ENCODE results near the gene CWF19L1. TPM values are rescaled to one million over a fixed set of nuclear protein-coding genes. Genes with fewer than 3 reads are reported as not detected.

CWF19L1 gene
- total RNA-seq, 2 experiments from 2014 or later: 40.6 to 42.5 TPM

DNA sequence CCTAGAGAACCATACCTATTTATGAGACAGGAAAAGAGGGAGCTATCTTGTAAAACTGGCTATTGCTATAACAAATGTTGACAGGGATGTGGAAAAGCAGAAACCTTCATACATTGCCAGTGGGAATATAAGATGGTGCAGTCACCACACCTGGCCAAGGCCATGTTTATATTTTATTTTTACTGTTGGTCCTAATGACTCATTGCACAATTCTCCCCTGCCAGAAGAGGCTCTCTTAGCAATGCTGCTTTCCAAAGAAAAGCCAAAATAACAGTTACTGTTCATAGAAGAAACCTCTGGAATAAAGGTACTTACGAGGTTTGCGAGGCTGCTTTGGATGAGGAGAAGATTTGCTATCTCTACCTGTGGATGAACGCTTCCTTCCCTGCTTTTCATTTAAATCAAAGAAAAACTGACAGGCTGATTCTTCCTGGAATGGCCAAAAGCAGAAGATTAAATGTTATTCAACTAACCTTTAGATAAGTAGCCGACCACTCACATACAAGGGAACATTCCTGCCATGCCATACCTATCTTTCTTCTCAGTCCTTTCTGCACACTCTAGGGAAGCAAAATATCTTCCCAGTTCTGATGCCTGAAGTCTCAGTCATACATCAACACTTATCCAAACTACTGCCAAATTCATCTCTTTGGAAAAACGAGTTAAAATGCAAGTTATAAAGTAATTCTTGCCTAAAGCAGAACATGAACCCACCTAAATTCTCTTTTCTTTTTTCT lies 21.8 kb downstream of the CWF19L1 start:
- CTCF ChIA-PET: no interaction called here
- peaks cover 38% of the 10 kb centered on the region for H3K36me3 Mint-ChIP-seq
- H3K27me3 Mint-ChIP-seq: no peaks in the 10 kb centered on the region
- H3K4me1 Mint-ChIP-seq (ENCODE audit: low read depth): peaks cover 5% of the 10 kb centered on the region
- H3K27ac Mint-ChIP-seq: no peak overlapping the region
- H3K4me3 Mint-ChIP-seq: no peak overlapping the region
- DNase-seq: no peak
- POLR2A ChIA-PET: no interaction called here
- intact Hi-C loops (cut with micrococcal nuclease): no loop called here
- H3K9me3 Mint-ChIP-seq: no peaks in the 10 kb centered on the region

DNA sequence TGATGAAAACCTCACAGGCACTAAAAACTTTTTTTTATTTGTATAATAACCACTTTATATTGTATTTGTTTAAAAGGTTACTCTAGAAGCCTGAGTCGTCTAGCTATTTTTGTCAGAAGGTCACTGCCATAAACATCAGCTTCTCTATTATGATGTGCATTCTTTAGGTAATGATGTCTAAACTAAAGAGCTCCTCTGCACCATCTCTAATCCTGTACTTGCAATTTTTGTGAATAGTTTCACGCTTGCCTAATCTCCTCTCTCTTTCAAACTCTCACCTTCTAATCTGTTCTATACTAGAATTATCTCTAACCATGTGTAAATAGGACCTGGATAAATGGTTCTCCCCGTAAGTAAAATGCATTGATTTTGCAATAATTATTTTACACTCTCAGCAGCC lies 27.6 kb downstream of the CWF19L1 start:
- H3K27me3 Mint-ChIP-seq: no peaks in the 10 kb centered on the region
- CTCF ChIA-PET: interaction anchor here (0.7 to 1.7 kb wide), 9 partner anchors 11 to 394 kb away, joined by 3 to 8 read pairs (median 4); partner anchors contain the start of genes BLOC1S2 and CHUK
- H3K4me3 Mint-ChIP-seq: no peak overlapping the region
- no peaks in the 10 kb centered on the region for H3K9me3 Mint-ChIP-seq
- H3K36me3 Mint-ChIP-seq: peaks cover 33% of the 10 kb centered on the region
- no peak for DNase-seq
- intact Hi-C loops (cut with micrococcal nuclease): loop anchor here (5.0 kb wide), 1 partner anchor 393 kb away; no protein-coding TSS in a partner anchor
- peaks cover 13% of the 10 kb centered on the region for H3K4me1 Mint-ChIP-seq (ENCODE audit: low read depth)
- H3K27ac Mint-ChIP-seq: no peak overlapping the region
- POLR2A ChIA-PET: no interaction called here

DNA sequence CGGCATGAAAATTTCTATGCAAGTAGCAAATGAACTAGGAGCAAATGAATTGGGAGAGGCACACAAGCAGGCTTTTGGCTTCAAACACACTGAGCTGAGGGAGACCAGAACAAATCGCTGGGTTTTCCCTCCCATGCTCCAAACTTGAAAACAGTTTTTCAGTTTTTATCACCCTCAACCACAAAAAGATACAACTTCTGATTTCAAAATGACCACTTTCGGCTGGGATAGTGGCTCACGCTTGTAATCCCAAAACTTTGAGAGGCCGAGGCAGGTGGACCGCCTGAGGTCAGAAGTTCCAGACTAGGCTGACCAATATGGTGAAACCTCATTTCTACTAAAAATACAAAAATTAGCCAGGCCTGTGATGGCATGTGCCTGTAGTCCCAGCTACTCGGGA lies 29.0 kb downstream of the CWF19L1 start:
- CTCF ChIA-PET: interaction anchor here (0.9 kb wide), 1 partner anchor 27 kb away, joined by 4 read pairs; no protein-coding TSS in a partner anchor
- Mint-ChIP-seq H3K27me3 (no peaks in the 10 kb centered on the region), H3K4me3 (no peak overlapping the region), H3K27ac (no peak overlapping the region), H3K9me3 (no peaks in the 10 kb centered on the region), H3K36me3 (peaks cover 33% of the 10 kb centered on the region), H3K4me1 (ENCODE audit: low read depth) (peaks cover 13% of the 10 kb centered on the region)
- intact Hi-C loops (cut with micrococcal nuclease): no loop called here
- POLR2A ChIA-PET: interaction anchor here (0.6 to 0.7 kb wide), 2 partner anchors 27 to 78 kb away, joined by 5 to 6 read pairs; no protein-coding TSS in a partner anchor
- DNase-seq: peak; percentile 18

DNA sequence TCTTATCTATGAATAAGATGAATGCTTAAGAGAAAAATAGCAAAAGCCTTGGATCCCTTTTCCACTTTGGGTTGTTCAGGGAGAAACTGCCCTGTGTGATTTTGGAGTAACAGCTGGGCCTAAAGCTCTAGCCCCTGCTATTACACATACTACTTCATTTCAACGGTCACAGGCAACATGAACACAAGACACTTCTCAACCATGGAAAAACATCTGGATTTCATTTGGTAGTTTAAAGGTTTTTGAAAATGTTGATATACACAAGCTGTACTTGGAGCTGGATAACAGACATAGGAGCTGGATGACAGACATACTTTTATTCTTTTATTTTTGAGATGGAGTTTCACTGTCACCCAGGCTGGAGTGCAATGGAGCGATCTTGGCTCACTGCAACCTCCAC lies 35.3 kb downstream of the CWF19L1 start:
- intact Hi-C loops (cut with micrococcal nuclease): no loop called here
- DNase-seq: no peak
- POLR2A ChIA-PET: no interaction called here
- Mint-ChIP-seq H3K4me3 (no peak overlapping the region), H3K27me3 (no peaks in the 10 kb centered on the region), H3K4me1 (ENCODE audit: low read depth) (peaks cover 18% of the 10 kb centered on the region), H3K9me3 (no peaks in the 10 kb centered on the region), H3K27ac (no peak overlapping the region), H3K36me3 (peaks cover 17% of the 10 kb centered on the region)
- CTCF ChIA-PET: interaction anchor here (0.6 to 1.3 kb wide), 3 partner anchors 386 to 702 kb away, joined by 3 read pairs; no protein-coding TSS in a partner anchor

DNA sequence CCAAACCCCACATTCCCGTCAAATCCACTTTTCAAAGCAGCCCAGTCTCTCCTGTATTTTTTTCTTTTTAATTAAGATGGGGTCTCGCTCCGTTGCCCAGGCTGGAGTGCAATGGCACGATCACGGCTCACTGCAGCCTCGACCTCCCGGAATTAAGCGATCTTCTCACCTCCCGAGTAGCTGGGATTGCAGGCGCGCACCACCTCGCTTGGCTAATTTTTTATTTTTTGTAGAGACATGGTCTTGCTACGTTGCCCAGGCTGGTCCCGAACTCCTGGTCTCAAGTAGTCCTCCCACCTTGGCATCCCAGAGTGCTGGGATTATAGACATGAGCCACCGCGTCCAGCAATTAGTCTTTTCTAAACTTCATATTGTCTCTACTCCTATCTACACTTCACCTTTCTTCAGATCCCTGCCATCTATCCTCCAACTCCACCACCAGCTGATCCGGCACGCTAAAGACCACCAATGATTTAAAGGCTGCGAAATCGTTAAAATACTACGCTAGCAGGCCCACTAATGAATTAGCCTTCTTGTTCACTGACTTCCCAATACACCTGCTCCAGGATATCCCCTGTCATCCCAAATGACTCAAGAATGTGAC lies 37.5 kb downstream of the CWF19L1 start:
- intact Hi-C loops (cut with micrococcal nuclease): loop anchor here (1.0 kb wide), 4 partner anchors 37 to 82 kb away; partner anchors contain the start of genes BLOC1S2, CWF19L1 and ERLIN1
- peak overlapping the region; percentile 88 for H3K4me3 Mint-ChIP-seq
- no peaks in the 10 kb centered on the region for H3K9me3 Mint-ChIP-seq
- no peak for DNase-seq
- POLR2A ChIA-PET: no interaction called here
- CTCF ChIA-PET: no interaction called here
- H3K27ac Mint-ChIP-seq: peak overlapping the region; percentile 81
- H3K36me3 Mint-ChIP-seq: peaks cover 20% of the 10 kb centered on the region
- H3K4me1 Mint-ChIP-seq (ENCODE audit: low read depth): peaks cover 25% of the 10 kb centered on the region
- no peaks in the 10 kb centered on the region for H3K27me3 Mint-ChIP-seq

DNA sequence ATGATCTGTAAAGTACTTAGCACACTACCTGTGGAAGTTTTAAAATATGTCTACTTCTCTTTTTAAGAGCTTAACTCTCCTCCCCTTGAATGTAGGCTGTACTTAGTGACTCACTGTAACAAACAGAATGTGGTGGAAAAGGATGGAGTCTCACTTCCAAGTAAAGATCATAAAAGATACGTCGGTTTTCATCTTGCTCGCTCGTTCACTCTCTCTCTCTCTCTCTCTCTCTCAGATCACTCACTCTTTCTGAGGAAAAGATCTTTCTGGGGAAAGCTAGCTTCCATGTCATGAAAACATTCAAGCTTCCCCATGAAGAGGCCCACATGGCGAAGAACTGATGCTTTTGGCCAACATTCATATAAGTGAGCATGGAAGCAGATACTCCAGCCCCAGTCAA lies 43.6 kb downstream of the CWF19L1 start:
- no peak for DNase-seq
- Mint-ChIP-seq H3K4me1 (ENCODE audit: low read depth) (peaks cover 16% of the 10 kb centered on the region), H3K27me3 (no peaks in the 10 kb centered on the region), H3K9me3 (no peaks in the 10 kb centered on the region), H3K36me3 (peaks cover 25% of the 10 kb centered on the region), H3K27ac (no peak overlapping the region), H3K4me3 (no peak overlapping the region)
- intact Hi-C loops (cut with micrococcal nuclease): no loop called here
- ChIA-PET POLR2A (no interaction called here), CTCF (interaction anchor here (0.6 kb wide), 1 partner anchor 1029 kb away, joined by 3 read pairs; no protein-coding TSS in a partner anchor)

DNA sequence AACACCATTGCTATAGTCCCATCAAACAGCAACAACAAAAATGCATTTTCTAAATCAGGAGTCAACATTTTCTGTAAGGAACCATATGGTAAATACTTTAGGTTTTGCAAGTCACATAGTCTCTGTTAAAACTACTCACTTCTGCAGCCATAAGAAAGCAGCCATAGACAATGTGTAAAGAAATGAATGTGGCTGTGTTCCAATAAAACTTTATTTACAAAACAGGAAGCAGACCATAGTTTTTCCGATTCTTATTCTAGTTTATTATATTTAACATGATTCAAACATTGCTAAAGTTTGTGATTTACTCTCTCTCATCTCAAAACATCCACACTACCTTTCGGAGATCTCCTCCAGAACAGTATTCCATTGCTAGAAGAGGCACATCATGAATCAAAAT lies 44.9 kb downstream of the CWF19L1 start:
- H3K36me3 Mint-ChIP-seq: peaks cover 32% of the 10 kb centered on the region
- POLR2A ChIA-PET: no interaction called here
- intact Hi-C loops (cut with micrococcal nuclease): no loop called here
- peaks cover 8% of the 10 kb centered on the region for H3K4me1 Mint-ChIP-seq (ENCODE audit: low read depth)
- no peak overlapping the region for H3K27ac Mint-ChIP-seq
- no peaks in the 10 kb centered on the region for H3K9me3 Mint-ChIP-seq
- no peaks in the 10 kb centered on the region for H3K27me3 Mint-ChIP-seq
- CTCF ChIA-PET: no interaction called here
- no peak for DNase-seq
- no peak overlapping the region for H3K4me3 Mint-ChIP-seq

DNA sequence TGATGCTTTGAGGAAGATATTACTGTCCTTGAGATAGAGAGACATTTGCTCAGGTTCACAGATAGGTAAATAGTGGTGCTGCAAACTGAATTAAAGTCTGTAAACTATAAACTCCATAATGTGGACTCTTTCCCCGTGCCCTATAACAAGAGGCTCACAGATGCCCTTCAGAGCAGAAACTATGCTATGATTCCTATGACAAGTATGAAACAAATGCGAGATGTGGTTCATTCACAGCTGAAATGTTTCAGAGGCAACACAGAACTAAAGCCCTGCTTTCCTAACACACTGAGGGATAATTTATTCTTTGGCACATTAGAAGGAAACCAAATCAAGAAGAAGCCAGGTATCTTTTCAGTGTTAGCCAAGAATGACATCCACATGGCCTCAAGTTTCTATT lies 51.4 kb downstream of the CWF19L1 start:
- H3K9me3 Mint-ChIP-seq: no peaks in the 10 kb centered on the region
- no peak overlapping the region for H3K27ac Mint-ChIP-seq
- no peak for DNase-seq
- no peaks in the 10 kb centered on the region for H3K27me3 Mint-ChIP-seq
- H3K4me1 Mint-ChIP-seq (ENCODE audit: low read depth): no peaks in the 10 kb centered on the region
- H3K36me3 Mint-ChIP-seq: peaks cover 34% of the 10 kb centered on the region
- POLR2A ChIA-PET: no interaction called here
- H3K4me3 Mint-ChIP-seq: no peak overlapping the region
- intact Hi-C loops (cut with micrococcal nuclease): no loop called here
- CTCF ChIA-PET: interaction anchor here (2.0 kb wide), 1 partner anchor 12 kb away, joined by 4 read pairs; no protein-coding TSS in a partner anchor

DNA sequence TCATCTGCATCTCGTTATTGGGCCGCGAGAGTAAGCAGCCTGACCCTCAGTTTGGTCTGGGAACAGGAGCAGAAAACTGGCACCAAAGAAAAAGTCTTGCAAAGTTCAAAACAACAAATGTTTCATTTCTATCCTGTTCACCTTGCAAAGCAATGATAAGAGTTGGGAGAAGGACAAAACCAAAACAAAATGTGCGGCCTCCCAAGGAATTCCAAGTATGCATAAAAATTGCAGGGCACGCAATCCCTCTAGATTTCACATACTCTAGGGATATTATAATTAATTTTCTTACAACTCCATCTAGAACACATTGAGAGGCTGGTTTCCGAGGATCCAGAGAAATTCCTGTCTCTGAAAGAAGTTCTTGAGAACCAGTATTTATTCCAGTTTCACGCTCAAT lies 58.1 kb downstream of the CWF19L1 start:
- POLR2A ChIA-PET: no interaction called here

DNA sequence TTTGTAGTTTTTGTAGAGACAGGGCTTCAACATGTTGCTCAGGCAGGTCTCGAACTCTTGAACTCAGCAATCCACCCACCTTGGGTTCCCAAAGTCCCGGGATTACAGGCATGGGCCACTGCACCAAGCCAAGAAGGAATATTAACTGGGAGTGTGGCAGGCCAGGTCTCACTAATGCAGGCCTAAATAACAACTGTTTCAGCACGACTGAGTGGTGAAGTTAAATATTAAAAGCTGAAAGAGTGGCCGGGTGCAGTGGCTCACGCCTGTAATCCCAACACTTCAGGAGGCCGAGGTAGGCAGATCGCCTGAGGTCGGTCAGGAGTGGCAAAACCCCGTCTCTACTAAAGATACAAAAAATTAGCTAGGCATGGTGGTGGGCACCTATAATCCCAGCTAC lies 59.2 kb downstream of the CWF19L1 start:
- POLR2A ChIA-PET: no interaction called here
- CTCF ChIA-PET: no interaction called here
- H3K36me3 Mint-ChIP-seq: peaks cover 34% of the 10 kb centered on the region
- no peak overlapping the region for H3K27ac Mint-ChIP-seq
- H3K9me3 Mint-ChIP-seq: no peaks in the 10 kb centered on the region
- H3K4me3 Mint-ChIP-seq: no peak overlapping the region
- no peak for DNase-seq
- intact Hi-C loops (cut with micrococcal nuclease): no loop called here
- no peaks in the 10 kb centered on the region for H3K27me3 Mint-ChIP-seq
- peaks cover 2% of the 10 kb centered on the region for H3K4me1 Mint-ChIP-seq (ENCODE audit: low read depth)

More for the DNA sequence above, 58.1 kb downstream of the CWF19L1 start:
- H3K9me3 Mint-ChIP-seq: no peaks in the 10 kb centered on the region
- no peaks in the 10 kb centered on the region for H3K27me3 Mint-ChIP-seq
- H3K4me1 Mint-ChIP-seq (ENCODE audit: low read depth): no peaks in the 10 kb centered on the region
- intact Hi-C loops (cut with micrococcal nuclease): no loop called here
- DNase-seq: no peak
- no peak overlapping the region for H3K4me3 Mint-ChIP-seq
- CTCF ChIA-PET: no interaction called here
- peaks cover 28% of the 10 kb centered on the region for H3K36me3 Mint-ChIP-seq
- H3K27ac Mint-ChIP-seq: no peak overlapping the region

DNA sequence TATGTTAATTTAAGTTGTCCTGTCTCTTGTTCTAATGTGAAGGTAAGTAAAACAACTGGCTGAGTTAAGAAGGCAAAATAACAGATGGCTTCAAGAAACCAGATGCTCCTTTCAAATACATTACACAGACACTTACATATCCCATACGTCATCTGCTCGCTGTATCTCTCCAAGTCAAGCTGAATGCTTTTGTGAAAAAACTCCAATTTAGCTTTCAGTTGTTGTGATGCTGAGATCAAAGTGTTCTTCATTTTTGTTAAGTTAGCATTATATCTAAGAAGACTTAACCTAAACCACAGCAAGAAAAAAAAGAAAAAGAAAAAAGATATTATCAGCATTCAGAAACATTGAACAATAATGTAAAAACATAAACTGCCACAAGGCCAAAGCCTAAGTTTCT lies 63.1 kb downstream of the CWF19L1 start:
- H3K36me3 Mint-ChIP-seq: peaks cover 42% of the 10 kb centered on the region
- H3K27ac Mint-ChIP-seq: no peak overlapping the region
- intact Hi-C loops (cut with micrococcal nuclease): no loop called here
- H3K27me3 Mint-ChIP-seq: no peaks in the 10 kb centered on the region
- no peaks in the 10 kb centered on the region for H3K9me3 Mint-ChIP-seq
- peaks cover 2% of the 10 kb centered on the region for H3K4me1 Mint-ChIP-seq (ENCODE audit: low read depth)
- H3K4me3 Mint-ChIP-seq: no peak overlapping the region
- DNase-seq: no peak
- POLR2A ChIA-PET: no interaction called here
- CTCF ChIA-PET: interaction anchor here (0.7 to 1.5 kb wide), 2 partner anchors 9 to 15 kb away, joined by 3 to 7 read pairs; no protein-coding TSS in a partner anchor

DNA sequence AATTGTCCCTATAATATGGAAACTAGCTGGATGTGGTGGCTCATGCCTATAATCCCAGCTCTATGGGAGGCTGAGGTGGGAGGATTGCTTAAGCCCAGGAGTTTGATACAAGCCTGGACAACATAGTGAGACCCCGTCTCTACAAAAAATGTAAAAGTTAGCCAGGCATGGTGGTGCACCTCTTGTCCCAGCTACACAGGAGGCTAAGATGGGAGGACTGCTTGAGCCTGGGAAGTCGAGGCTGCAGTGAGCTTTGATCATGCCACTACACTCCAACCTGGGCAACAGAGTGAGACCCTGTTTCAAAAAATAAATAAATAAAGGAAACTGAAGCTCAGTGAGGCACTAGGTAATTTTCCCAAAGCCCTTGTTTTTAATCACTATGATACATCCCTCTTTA lies 65.9 kb downstream of the CWF19L1 start:
- intact Hi-C loops (cut with micrococcal nuclease): no loop called here
- H3K27me3 Mint-ChIP-seq: no peaks in the 10 kb centered on the region
- H3K4me3 Mint-ChIP-seq: no peak overlapping the region
- peaks cover 2% of the 10 kb centered on the region for H3K4me1 Mint-ChIP-seq (ENCODE audit: low read depth)
- ChIA-PET POLR2A (no interaction called here), CTCF (interaction anchor here (0.9 kb wide), 1 partner anchor 45 kb away, joined by 3 read pairs; no protein-coding TSS in a partner anchor)
- DNase-seq: no peak
- no peaks in the 10 kb centered on the region for H3K9me3 Mint-ChIP-seq
- no peak overlapping the region for H3K27ac Mint-ChIP-seq
- peaks cover 51% of the 10 kb centered on the region for H3K36me3 Mint-ChIP-seq
